CD4-positive, alpha-beta memory T cell (primary cell): ENCODE measurements around the gene STK24. TPM values are rescaled to one million over a fixed set of nuclear protein-coding genes. Genes with fewer than 3 reads are reported as not detected.

Experiments used
- CTCF ChIA-PET: fragments of 350-600 bp; sonication (Branson Sonifier 250); formaldehyde crosslinking; loops from one replicate; lab custom pipeline; 2021; ENCODE audit warnings: inconsistent platforms; ENCODE audit not compliant: partially characterized antibody; lab: Charles Lee
- POLR2A ChIA-PET: fragments of 350-600 bp; sonication (Branson Sonifier 250); formaldehyde crosslinking; loops from one replicate; lab custom pipeline; 2021; ENCODE audit not compliant: partially characterized antibody; lab: Charles Lee
- DNase-seq, 5 donors: peaks; one replicate each; pipeline versions ENCODE4 v3.0.0 to v3.0.0-alpha.2; 2020 to 2022; ENCODE audit warnings: mixed read lengths in 1 of 5
- H3K27ac ChIP-seq: one replicate; pipeline ENCODE4 v1.7.0; 2013; ENCODE audit warnings: low read depth, low read length
- H3K27me3 ChIP-seq: 2 replicates; pipeline ENCODE4 v1.7.0; 2013; ENCODE audit warnings: mild to moderate bottlenecking, low read length, moderate library complexity; ENCODE audit not compliant: insufficient read depth
- H3K36me3 ChIP-seq: 2 replicates; pipeline ENCODE4 v1.7.0; 2013; ENCODE audit warnings: mild to moderate bottlenecking, low read length, moderate library complexity; ENCODE audit not compliant: insufficient read depth
- H3K4me1 ChIP-seq: 2 replicates; pipeline ENCODE4 v1.7.0; 2013; ENCODE audit warnings: mild to moderate bottlenecking, low read length, moderate library complexity; ENCODE audit not compliant: insufficient read depth
- H3K4me3 ChIP-seq, 2 donors: one replicate each; pipeline ENCODE4 v1.7.0; 2013; ENCODE audit warnings: low read length in 2 of 2, mild to moderate bottlenecking in 1 of 2
- H3K9me3 ChIP-seq, 2 donors: one replicate each; pipeline ENCODE4 v1.7.0; 2013; ENCODE audit warnings: low read length in 2 of 2, control low read depth in 1 of 2; ENCODE audit not compliant: control insufficient read depth in 1 of 2
- H3K27ac Mint-ChIP-seq, 7 donors: one replicate each; pipeline ENCODE4 v1.8.0; 2020 to 2021; ENCODE audit warnings: mixed read lengths in 7 of 7, mild to moderate bottlenecking in 6 of 7, inconsistent platforms in 3 of 7, moderate library complexity in 3 of 7
- H3K27me3 Mint-ChIP-seq, 2 donors: one replicate each; pipeline ENCODE4 v1.8.0; 2020 to 2021; ENCODE audit warnings: mixed read lengths in 2 of 2
- H3K36me3 Mint-ChIP-seq, 2 donors: one replicate each; pipeline ENCODE4 v1.8.0; 2020 to 2021; ENCODE audit warnings: mixed read lengths in 2 of 2, inconsistent platforms in 1 of 2, mild to moderate bottlenecking in 1 of 2
- H3K4me1 Mint-ChIP-seq, 4 donors: one replicate each; pipeline ENCODE4 v1.8.0; 2020 to 2021; ENCODE audit warnings: mixed read lengths in 4 of 4, mild to moderate bottlenecking in 1 of 4
- H3K4me3 Mint-ChIP-seq, 8 donors: one replicate each; pipeline ENCODE4 v1.8.0; 2020 to 2021; ENCODE audit warnings: mixed read lengths in 8 of 8, mild to moderate bottlenecking in 7 of 8, moderate library complexity in 6 of 8, inconsistent platforms in 3 of 8
- H3K9me3 Mint-ChIP-seq, 8 donors: one replicate each; pipeline ENCODE4 v1.8.0; 2020 to 2021; ENCODE audit warnings: mixed read lengths in 8 of 8, mild to moderate bottlenecking in 5 of 8, inconsistent platforms in 3 of 8, moderate library complexity in 1 of 8
- intact Hi-C: fragments of 100-400 bp; cut with micrococcal nuclease; formaldehyde crosslinking; loops from one replicate; pipeline ENCODE4 v1.15.1; 2023
- polyA plus RNA-seq, 2 donors: library from polyadenylated mRNA; unstranded; fragments of 300-500 nt; fragmentation: Illumina TruSeq; gene quantifications; one replicate each; pipeline ENCODE4 v1.2.3, GENCODE V29; 2021
- total RNA-seq, 2 experiments: library from RNA; stranded (reverse); gene quantifications; one replicate each; pipeline ENCODE4 v1.2.3, GENCODE V29; 2021

The STK24 gene
- total and polyA plus RNA-seq, 4 experiments from 2014 or later: 24.2 to 147 (median 118) TPM

DNA sequence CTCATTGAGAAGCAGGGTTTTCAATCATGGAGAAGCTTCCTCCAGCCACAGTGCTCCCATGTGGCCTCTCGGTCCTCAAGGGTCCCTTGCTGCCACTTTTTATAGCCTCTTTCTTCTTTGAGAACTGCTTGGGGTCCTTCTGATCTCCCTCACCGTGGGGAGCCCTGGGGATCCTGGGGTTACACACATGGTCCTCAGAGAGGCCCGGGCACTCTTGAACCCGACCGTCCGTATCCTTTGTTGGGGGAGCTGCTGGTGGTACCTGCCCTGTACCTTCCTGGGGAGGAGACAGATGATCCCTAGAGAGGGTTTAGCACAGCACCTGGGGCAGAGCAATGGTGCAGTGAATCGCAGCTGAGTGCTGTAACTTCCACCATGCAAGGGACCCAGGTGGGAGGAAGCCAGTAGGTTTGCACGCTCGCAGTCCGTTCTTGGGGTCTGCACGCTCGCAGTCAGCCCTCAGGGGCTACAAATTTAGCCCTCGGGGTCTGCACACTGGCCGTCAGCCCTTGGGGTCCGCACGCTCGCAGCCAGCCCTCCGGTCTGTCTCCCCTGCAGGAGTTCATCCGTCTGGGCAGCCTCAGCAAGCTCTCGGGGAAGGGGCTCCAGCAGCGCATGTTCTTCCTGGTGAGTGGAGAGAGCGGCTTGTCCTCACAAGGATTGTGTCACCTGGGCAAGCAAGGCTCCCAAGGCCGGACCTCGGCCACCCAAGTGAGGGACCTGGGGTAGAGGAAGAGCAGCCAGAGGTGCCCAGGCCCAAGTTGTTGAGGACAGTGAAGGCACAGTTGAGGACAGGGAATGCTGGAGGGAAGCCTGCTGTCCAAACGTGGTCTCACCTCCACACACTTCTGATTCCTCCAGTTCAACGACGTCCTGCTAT is 138.4 kb downstream of the STK24 start:
- no peaks in the 10 kb centered on the region for H3K36me3 Mint-ChIP-seq
- intact Hi-C loops: no loop called here
- Histone ChIP-seq H3K4me3 (no peak overlapping the region), H3K36me3 (no peaks in the 10 kb centered on the region), H3K27me3 (no peaks in the 10 kb centered on the region), H3K9me3 (no peaks in the 10 kb centered on the region), H3K27ac (no peak overlapping the region), H3K4me1 (no peaks in the 10 kb centered on the region)
- POLR2A ChIA-PET: no interaction called here
- peaks cover 1 to 10% of the 10 kb centered on the region in 2 donors for H3K27me3 Mint-ChIP-seq
- H3K4me3 Mint-ChIP-seq: no peak overlapping the region
- no peak overlapping the region for H3K27ac Mint-ChIP-seq
- peaks cover 0 to 4% (median 0%) of the 10 kb centered on the region in 4 donors for H3K4me1 Mint-ChIP-seq
- no peak for DNase-seq
- H3K9me3 Mint-ChIP-seq: peaks cover 0 to 3% (median 0%) of the 10 kb centered on the region in 8 donors
- CTCF ChIA-PET: interaction anchor here (3.3 kb wide), 1 partner anchor 215 kb away, joined by 12 read pairs; no protein-coding TSS in a partner anchor

DNA sequence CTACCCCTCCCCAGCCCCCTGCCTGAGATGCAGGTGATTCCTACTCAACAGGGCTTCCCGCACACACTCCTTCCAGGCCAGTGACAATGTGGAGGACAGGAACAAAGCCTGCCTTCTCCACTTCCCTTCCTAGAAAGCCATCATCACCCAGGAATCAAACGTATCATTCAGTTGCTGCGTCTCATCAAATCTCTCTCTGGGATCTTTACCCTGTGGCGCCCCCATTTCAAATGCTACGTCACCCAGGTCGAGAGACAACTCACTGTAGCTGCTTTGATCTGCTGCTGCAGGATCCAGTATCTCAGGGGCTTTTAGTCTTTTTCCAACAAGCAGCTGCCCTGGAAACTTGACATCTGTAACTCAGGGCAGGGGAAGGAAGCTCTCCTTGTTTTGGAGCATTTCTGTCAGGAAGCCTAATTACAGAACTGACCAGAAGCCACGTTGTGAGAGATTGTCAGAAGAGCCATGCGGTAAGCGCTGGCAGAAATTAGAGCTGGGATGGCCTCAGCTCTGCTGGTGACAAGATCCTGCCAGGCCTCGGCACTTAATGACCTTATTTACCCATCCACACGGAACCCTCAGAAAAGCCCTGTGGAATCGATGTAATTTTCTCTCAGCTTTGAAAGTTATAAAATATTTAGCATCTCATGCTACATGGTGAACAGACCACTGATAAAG is 140.5 kb downstream of the STK24 start:
- intact Hi-C loops: no loop called here
- Histone ChIP-seq H3K27me3 (no peaks in the 10 kb centered on the region), H3K4me1 (no peaks in the 10 kb centered on the region), H3K36me3 (no peaks in the 10 kb centered on the region), H3K27ac (no peak overlapping the region), H3K4me3 (no peak overlapping the region), H3K9me3 (no peaks in the 10 kb centered on the region)
- ChIA-PET CTCF (interaction anchor here (1.3 to 3.3 kb wide), 2 partner anchors 9 to 217 kb away, joined by 3 to 12 read pairs; no protein-coding TSS in a partner anchor), POLR2A (no interaction called here)
- Mint-ChIP-seq H3K4me3 (no peak overlapping the region), H3K27me3 (peaks cover 1 to 17% of the 10 kb centered on the region in 2 donors), H3K9me3 (peaks cover 0 to 3% (median 0%) of the 10 kb centered on the region in 8 donors), H3K27ac (no peak overlapping the region), H3K4me1 (peaks cover 0 to 4% (median 0%) of the 10 kb centered on the region in 4 donors), H3K36me3 (no peaks in the 10 kb centered on the region)
- no peak for DNase-seq

DNA sequence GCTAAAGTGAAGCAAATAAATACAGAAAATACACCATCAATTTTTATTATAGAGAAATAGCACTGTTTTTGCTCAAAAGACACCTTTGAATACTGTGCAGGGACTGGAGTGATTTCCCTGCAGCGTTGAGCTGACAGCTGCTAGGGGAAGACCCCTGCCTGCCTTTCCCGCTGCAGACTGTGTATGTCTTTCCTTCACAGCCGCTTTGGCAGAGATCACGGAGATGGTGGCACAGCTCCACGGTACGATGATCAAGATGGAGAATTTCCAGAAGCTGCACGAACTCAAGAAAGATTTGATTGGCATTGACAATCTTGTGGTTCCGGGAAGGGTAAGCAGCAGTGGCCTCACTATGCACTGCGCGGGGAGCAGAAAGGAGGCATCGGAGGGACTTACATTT is 141.5 kb downstream of the STK24 start:
- Mint-ChIP-seq H3K9me3 (peaks cover 0 to 3% (median 0%) of the 10 kb centered on the region in 8 donors), H3K4me3 (no peak overlapping the region), H3K4me1 (peaks cover 0 to 4% (median 0%) of the 10 kb centered on the region in 4 donors), H3K36me3 (no peaks in the 10 kb centered on the region), H3K27me3 (peaks cover 1 to 19% of the 10 kb centered on the region in 2 donors), H3K27ac (no peak overlapping the region)
- ChIA-PET POLR2A (no interaction called here), CTCF (interaction anchor here (1.4 to 3.3 kb wide), 2 partner anchors 10 to 218 kb away, joined by 5 to 12 read pairs; no protein-coding TSS in a partner anchor)
- Histone ChIP-seq H3K4me1 (no peaks in the 10 kb centered on the region), H3K4me3 (no peak overlapping the region), H3K27ac (no peak overlapping the region), H3K27me3 (no peaks in the 10 kb centered on the region), H3K9me3 (no peaks in the 10 kb centered on the region), H3K36me3 (no peaks in the 10 kb centered on the region)
- no peak for DNase-seq
- intact Hi-C loops: no loop called here

DNA sequence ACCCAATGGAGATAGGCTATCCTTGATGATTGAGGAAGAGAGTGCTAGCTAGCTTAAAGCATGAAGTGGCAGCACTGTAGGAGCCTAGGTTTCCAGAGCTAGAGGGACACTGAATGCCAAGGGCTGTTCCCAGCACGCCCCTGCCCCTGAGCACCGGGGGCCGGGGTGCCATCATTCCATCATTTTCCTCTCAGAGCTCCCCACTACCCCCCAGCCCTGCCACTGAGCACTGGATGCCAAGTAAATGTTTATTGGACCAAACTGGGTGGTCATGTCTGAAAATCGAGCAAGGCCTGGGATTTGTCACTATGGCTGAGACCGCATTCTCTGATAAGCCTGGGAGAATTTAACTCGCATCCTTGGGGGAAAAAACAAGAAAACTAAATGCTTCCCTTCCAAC is 142.8 kb downstream of the STK24 start:
- H3K36me3 ChIP-seq: no peaks in the 10 kb centered on the region
- H3K9me3 Mint-ChIP-seq: peaks cover 0 to 3% (median 0%) of the 10 kb centered on the region in 8 donors
- DNase-seq: no peak

DNA sequence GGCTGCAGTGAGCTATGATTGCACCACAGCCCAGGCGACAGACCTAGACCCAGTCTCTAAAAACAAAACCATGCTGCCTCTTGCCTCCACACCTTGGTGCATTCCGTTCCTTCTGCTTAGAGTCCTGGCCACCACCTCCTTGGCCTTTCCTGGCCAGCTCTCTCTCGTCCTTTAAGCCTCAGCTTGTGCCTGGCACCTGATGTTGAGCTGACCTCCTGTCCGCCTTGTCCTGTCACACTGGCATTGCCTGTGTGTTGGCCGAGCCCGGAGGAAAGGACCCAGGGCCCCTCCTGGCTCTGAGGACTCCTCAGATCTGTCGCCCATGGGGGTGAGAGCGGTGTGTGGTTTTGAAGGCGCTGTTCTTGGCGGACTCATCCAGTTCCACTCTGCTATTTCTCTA is 143.3 kb downstream of the STK24 start:
- no peak for DNase-seq
- Mint-ChIP-seq H3K27me3 (peaks cover 3 to 27% of the 10 kb centered on the region in 2 donors), H3K4me3 (no peak overlapping the region), H3K36me3 (no peaks in the 10 kb centered on the region), H3K4me1 (peaks cover 0 to 4% (median 0%) of the 10 kb centered on the region in 4 donors), H3K27ac (no peak overlapping the region), H3K9me3 (peaks cover 0 to 3% (median 0%) of the 10 kb centered on the region in 8 donors)
- CTCF ChIA-PET: interaction anchor here (1.7 to 1.9 kb wide), 2 partner anchors 12 to 220 kb away, joined by 5 read pairs; no protein-coding TSS in a partner anchor
- Histone ChIP-seq H3K4me3 (no peak overlapping the region), H3K27ac (no peak overlapping the region), H3K36me3 (no peaks in the 10 kb centered on the region), H3K9me3 (no peaks in the 10 kb centered on the region), H3K4me1 (no peaks in the 10 kb centered on the region), H3K27me3 (no peaks in the 10 kb centered on the region)
- intact Hi-C loops: no loop called here
- POLR2A ChIA-PET: no interaction called here

More for the DNA sequence above, 142.8 kb downstream of the STK24 start:
- POLR2A ChIA-PET: no interaction called here
- H3K4me1 Mint-ChIP-seq: peaks cover 0 to 4% (median 0%) of the 10 kb centered on the region in 4 donors
- peaks cover 1 to 26% of the 10 kb centered on the region in 2 donors for H3K27me3 Mint-ChIP-seq
- Histone ChIP-seq H3K4me3 (no peak overlapping the region), H3K9me3 (no peaks in the 10 kb centered on the region), H3K27ac (no peak overlapping the region), H3K4me1 (no peaks in the 10 kb centered on the region), H3K27me3 (no peaks in the 10 kb centered on the region)
- intact Hi-C loops: no loop called here
- CTCF ChIA-PET: interaction anchor here (1.4 to 1.9 kb wide), 3 partner anchors 11 to 220 kb away, joined by 5 read pairs; no protein-coding TSS in a partner anchor
- no peaks in the 10 kb centered on the region for H3K36me3 Mint-ChIP-seq
- H3K4me3 Mint-ChIP-seq: no peak overlapping the region
- H3K27ac Mint-ChIP-seq: no peak overlapping the region

DNA sequence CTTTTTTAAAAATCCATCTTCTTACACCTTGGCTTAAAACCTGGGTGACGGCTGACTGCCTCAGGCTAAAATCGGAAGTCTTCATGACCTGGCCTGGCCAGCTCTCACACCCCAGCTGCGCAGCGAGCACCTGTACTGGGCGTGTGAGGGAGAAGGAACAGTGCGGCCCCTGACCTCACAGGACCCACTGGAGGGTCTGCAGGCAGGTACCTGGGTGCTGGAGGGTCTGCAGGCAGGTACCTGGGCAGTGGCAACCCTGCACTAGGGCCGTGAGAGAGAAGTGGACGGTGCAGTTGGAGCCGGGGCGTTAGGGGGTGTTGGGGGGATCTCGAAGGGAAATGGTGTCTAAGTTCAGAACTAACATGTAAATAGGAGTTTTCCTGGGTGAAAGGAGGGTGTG is 144.3 kb downstream of the STK24 start:
- Mint-ChIP-seq H3K27ac (no peak overlapping the region), H3K27me3 (peaks cover 3 to 33% of the 10 kb centered on the region in 2 donors), H3K9me3 (peaks cover 0 to 3% (median 0%) of the 10 kb centered on the region in 8 donors), H3K4me3 (no peak overlapping the region), H3K36me3 (no peaks in the 10 kb centered on the region), H3K4me1 (peaks cover 0 to 4% (median 0%) of the 10 kb centered on the region in 4 donors)
- intact Hi-C loops: no loop called here
- no peaks in the 10 kb centered on the region for H3K9me3 ChIP-seq
- no peak for DNase-seq
- H3K27ac ChIP-seq: no peak overlapping the region
- POLR2A ChIA-PET: no interaction called here
- no peak overlapping the region for H3K4me3 ChIP-seq
- H3K4me1 ChIP-seq: no peaks in the 10 kb centered on the region
- CTCF ChIA-PET: interaction anchor here (0.6 to 1.7 kb wide), 3 partner anchors 13 to 222 kb away, joined by 3 to 5 read pairs (median 3); no protein-coding TSS in a partner anchor
- no peaks in the 10 kb centered on the region for H3K36me3 ChIP-seq
- no peaks in the 10 kb centered on the region for H3K27me3 ChIP-seq
